Measurements from ENCODE around the gene PEX5L.

GRCh38 chr3:179811321-179812095 is 225.2 kb downstream of the PEX5L start:
- TF ChIP-seq, protein P1, sequence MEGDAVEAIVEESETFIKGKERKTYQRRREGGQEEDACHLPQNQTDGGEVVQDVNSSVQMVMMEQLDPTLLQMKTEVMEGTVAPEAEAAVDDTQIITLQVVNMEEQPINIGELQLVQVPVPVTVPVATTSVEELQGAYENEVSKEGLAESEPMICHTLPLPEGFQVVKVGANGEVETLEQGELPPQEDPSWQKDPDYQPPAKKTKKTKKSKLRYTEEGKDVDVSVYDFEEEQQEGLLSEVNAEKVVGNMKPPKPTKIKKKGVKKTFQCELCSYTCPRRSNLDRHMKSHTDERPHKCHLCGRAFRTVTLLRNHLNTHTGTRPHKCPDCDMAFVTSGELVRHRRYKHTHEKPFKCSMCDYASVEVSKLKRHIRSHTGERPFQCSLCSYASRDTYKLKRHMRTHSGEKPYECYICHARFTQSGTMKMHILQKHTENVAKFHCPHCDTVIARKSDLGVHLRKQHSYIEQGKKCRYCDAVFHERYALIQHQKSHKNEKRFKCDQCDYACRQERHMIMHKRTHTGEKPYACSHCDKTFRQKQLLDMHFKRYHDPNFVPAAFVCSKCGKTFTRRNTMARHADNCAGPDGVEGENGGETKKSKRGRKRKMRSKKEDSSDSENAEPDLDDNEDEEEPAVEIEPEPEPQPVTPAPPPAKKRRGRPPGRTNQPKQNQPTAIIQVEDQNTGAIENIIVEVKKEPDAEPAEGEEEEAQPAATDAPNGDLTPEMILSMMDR (conservative IDR thresholded peaks at IDR 0.05; ENCODE audit: low read depth in 2 of 2) = peak; percentile 87 to 93
- TF ChIP-seq EZH2 (IDR thresholded peaks at IDR 0.05; ENCODE audit: low read depth, unreplicated experiment) (no peak), POLR2AphosphoS5 (IDR thresholded peaks at IDR 0.05; ENCODE audit: low read depth) (no peak), ZNF331 (CRISPR knock-in tag; IDR thresholded peaks at IDR 0.05; ENCODE audit: low read depth) (no peak), REST (IDR thresholded peaks at IDR 0.05; ENCODE audit: unreplicated experiment) (no peak), EZH2phosphoT487 (IDR thresholded peaks at IDR 0.05; ENCODE audit: unreplicated experiment) (no peak), ZNF114 (CRISPR knock-in tag; IDR thresholded peaks at IDR 0.05) (no peak), CREB1 (CRISPR knock-in tag; IDR thresholded peaks at IDR 0.05; ENCODE audit: low read depth) (no peak), NANOG (IDR thresholded peaks at IDR 0.05; ENCODE audit: borderline replicate concordance) (no peak), JUNB (IDR thresholded peaks at IDR 0.05; ENCODE audit: unreplicated experiment) (no peak), STAT1 (IDR thresholded peaks at IDR 0.05; ENCODE audit: unreplicated experiment) (no peak), ZNF462 (CRISPR knock-in tag; IDR thresholded peaks at IDR 0.05) (no peak)
- TF ChIP-seq, protein P2, sequence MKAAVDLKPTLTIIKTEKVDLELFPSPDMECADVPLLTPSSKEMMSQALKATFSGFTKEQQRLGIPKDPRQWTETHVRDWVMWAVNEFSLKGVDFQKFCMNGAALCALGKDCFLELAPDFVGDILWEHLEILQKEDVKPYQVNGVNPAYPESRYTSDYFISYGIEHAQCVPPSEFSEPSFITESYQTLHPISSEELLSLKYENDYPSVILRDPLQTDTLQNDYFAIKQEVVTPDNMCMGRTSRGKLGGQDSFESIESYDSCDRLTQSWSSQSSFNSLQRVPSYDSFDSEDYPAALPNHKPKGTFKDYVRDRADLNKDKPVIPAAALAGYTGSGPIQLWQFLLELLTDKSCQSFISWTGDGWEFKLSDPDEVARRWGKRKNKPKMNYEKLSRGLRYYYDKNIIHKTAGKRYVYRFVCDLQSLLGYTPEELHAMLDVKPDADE (IDR thresholded peaks at IDR 0.05) = no peak
